HG03457 (cell line): ENCODE data around the gene S100A14.

Source experiments
- ATAC-seq: cut with Tn5 transposase; IDR thresholded peaks from one replicate; pipeline ENCODE4 v1.9.1; 2021; ENCODE audit warnings: moderate number of reproducible peaks; ENCODE audit not compliant: unreplicated experiment

S100A14 gene

DNA sequence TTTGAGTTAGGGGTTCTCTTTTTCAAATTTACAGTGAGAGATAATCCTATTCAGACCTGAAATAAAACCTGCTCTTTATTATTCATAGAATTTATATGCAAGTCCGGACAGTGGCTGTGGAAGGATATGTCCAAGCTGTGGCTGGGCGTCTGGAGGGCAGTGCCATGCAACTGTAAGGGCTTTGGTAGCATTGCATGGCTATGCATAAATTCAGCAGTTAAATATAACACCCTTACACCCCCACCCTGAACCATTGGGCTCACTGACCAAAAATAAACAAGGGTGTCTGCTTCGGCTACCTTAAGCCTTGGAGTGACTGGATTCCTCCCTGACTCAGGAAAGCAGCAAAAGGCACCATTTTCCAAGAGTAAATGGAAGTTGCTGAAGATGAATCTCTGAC, 23.2 kb upstream of the S100A14 start:
- ATAC-seq: no peak

DNA sequence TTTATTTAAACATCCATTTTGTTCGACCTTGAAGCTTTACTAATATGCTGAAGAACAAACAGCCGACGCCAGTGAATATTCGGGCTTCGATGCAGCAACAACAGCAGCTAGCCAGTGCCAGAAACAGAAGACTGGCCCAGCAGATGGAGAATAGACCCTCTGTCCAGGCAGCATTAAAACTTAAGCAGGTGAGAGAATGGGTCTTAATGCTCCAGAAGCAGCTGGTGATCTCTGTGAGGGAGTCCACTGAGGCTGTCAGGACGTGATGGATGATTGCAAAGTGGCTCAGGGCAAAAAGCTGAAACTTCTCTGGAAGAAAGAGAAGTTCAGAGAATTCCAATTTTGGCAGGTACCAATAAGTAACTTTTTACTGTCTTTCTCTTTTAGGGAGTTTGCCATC, 22.1 kb upstream of the S100A14 start:
- no peak for ATAC-seq

DNA sequence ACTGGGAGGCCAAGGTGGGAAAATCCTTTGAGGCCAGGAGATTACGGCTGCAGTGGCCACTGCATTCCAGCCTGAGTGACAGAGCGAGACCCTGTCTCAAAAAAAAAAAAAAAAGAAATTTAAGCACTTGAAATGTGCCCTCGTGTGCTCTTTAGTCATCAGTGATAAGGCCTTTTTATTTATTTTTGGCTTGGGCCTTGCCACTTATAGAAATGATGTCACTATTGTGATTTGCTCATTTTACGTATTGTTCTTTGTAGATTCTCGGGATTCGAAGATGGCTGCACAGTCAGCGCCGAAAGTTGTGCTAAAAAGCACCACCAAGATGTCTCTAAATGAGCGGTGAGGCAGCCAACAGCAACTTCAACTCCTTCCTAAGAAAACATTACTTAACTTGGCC, 20.2 kb upstream of the S100A14 start:
- ATAC-seq: no peak

DNA sequence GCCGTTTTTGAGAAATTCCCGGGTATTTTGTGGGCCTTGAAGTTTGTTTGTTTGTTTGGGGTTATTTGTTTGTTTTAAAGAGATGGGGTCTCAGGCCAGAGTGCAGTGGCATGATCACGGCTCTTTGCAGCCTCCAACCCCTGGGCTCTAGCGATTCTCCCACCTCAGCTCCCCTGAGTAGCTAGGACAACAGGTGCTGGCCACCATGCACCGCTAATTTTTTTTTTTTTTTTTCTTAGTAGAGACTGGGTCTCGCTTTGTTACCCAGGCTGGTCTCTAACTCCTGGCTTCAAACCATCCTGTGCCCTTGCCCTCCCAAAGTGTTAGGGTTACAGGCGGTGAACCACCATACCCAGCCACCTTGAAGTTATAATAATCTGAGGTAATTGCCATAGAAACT, 19.7 kb upstream of the S100A14 start:
- ATAC-seq: no peak

DNA sequence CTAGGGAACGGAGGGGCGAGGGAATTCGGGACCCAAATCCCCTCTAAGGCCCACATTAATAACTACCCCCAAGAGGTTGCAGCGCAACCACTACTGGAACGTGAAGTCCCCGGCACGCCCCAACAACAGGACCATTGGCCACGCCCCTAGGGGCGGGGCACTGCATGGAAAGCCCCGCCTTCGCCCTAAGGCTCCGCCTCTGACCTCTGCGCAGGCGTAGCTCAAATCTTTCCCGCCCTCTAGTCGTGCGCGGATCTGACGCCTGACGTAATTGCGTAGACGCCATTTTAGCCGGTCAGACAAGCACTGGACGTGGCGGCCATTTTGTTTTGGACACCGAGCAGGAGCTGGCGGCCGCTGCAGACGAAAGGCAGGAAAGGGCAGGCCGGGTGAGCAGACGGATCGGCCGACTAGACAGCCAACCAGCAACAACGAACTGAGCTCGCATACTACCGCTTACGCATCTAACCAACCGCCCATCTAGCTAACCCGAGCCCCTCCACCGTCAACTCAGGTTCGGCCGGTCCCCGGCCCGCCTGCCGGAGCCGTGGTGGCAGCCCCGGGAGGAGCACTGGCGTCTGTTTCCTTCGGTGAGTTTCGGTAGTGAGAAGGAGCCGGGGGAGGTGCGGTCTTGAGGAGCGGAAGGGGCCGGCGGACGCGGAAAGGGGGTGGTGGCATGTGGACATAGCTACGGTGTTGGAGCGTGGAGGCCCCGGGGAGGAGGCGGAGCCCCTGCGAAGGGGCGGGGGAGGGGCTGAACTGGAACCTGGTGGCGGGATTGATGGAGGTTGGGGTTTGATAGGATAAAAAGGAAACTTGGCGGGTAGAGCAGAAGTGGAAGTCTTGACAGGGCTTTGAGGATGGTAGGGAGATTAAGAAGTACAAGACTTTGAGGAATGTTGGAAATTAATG, 17.9 kb upstream of the S100A14 start, which contains the start of gene CHTOP:
Gene CHTOP (plus strand): TSS at position 313 of the 912 bp plus-strand sequence. CDS start 2,523 bp downstream, outside the sequence.
- ATAC-seq: peak; percentile 70

DNA sequence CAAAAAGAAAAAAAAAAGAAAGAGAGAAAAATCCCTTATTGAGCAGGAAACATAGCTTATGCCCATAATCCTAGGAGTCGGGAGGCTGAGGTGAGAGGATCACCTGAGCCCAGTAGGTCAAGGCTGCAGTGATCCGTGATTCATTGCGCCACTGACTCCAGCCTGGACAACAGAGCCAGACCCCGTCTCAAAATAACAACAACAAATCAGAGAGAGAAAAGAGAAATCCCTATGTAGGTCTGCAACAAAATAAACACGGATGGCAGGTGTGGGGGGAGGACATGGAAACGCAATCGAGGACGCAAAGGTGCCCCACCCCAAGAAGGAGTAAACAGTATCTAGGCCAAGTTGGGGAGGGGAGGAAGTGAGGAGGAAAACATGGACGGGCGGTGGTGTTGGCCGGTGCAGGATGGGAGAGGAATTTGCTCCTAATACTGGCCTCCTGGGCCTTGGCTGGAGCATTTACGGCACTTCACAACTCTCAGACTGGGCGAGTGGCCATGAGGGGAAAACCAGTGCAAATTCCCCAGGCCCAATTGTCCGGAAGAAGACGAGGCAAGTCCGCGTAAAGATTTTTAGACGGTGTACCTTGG, 17.1 kb upstream of the S100A14 start:
- no peak for ATAC-seq

DNA sequence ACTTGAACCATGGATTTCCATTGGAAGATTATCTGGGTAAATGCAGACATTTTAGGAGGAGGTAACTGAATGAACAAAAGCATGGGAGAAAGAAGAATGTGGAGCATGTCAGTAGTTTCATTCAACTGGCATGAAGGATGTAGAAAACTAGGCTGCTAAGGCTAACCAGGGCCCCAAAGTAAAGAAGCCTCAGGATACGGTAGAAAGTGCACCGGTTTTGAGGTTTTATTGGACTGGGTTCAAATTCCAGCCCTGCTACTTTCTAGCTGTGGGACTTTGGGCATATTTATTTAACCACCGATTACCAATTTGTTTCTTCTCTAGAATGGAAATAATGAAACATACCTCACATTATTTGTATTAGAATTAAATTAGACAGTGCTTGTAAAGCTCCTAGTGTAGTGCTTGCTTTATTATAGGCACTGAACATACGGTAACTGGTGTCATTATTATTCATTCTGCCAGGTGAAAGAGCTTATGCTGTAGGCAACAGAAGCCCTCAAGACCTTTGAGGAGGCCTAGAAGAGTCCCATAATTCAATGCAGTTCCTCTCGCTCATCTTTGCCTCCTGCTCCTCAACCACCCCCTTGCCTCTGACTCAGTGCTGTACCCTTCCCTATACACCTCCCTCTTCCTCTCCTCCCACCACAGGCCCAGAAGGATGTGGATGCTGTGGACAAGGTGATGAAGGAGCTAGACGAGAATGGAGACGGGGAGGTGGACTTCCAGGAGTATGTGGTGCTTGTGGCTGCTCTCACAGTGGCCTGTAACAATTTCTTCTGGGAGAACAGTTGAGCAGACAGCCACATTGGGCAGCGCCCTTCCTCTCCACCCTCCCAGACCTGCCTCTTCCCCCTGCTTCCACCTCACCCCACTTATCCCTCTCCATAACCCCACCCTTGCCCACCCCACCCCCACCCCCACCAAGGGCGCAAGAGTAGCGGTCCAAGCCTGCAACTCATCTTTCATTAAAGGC, 15.2 kb upstream of the S100A14 start:
- no peak for ATAC-seq

DNA sequence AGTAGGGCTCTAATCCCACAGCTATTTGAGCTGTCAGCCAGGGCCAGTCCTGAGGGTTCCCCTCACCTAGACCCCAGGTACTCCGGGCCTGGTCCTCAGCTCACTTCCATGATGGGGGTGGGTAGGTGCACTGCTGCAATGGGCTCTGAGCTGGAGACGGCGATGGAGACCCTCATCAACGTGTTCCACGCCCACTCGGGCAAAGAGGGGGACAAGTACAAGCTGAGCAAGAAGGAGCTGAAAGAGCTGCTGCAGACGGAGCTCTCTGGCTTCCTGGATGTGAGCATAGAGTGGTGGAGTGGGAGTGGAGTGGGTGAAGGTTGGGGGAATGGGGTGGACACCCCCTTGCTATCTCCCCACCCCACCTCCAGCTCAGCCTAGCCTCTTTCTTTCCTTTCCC, 14.3 kb upstream of the S100A14 start:
- no peak for ATAC-seq

DNA sequence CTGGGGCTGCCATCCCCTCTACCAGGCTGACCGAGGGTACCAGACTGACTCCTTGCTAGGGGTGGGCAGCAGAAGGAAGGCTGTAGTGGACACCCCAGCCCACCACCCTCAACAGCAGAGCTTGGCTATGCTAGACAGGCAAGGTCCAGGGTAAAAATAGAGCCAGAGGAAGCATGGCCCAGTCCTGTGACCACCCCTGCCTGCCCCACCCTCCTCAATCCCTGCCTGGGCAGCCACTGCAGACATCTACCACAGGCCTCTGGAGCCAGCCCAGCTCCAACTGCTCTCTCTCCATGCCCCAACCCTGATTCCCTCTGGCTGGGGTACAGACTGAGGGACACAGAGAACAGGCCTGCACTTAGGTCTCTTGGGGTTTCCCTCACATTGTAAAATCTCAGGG, 13.8 kb upstream of the S100A14 start:
- no peak for ATAC-seq

DNA sequence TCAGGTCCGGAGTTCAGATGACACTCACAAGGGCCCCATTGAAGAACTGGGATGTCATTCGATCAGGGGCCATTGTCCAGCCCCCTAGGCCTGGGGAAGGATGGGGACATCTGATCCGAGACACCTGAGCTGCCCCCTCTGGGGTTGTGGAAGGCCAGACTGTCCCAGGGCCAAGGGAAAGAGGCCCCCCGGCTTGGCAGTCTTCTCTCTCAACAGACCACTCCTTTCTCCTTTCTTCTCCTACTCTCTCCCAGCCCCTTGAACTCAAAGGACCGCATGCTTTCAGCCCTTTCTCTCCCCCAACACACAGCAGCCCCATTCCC, 13.2 kb upstream of the S100A14 start:
- no peak for ATAC-seq

DNA sequence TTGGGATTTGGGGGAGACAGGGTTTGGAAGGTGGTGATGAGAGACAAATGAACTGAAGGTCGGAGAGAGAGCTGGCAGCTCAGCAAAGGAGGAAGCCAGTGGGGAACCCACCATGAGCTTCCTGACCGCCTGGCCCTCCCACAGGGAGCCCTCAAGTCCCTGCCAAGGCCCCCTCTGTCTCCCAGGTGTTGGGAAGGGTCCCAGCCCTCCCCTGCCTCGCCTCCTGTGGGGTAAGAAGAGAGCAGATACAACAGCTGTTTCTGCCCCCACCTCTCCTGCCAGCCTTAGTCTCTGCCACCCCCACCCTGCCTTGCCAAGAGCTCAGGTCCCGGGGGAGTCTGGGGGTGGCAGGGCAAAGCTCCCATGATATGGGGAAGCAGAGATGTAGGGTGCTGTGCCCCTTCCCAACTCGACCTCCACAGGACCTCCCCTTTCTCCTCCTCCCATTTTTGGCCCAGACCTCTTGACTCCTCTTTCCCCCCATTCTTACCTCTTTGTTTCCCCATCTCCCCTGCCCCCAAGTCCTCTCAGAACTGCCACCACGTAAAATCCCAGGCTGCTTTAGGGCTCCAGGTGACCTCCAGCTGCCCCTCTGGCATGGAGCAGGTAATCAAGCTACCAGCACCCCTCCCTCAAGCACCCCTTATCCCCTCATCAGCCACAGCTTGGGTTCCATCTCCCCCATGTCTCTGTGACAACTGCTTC, 12.7 kb upstream of the S100A14 start:
- ATAC-seq: no peak

DNA sequence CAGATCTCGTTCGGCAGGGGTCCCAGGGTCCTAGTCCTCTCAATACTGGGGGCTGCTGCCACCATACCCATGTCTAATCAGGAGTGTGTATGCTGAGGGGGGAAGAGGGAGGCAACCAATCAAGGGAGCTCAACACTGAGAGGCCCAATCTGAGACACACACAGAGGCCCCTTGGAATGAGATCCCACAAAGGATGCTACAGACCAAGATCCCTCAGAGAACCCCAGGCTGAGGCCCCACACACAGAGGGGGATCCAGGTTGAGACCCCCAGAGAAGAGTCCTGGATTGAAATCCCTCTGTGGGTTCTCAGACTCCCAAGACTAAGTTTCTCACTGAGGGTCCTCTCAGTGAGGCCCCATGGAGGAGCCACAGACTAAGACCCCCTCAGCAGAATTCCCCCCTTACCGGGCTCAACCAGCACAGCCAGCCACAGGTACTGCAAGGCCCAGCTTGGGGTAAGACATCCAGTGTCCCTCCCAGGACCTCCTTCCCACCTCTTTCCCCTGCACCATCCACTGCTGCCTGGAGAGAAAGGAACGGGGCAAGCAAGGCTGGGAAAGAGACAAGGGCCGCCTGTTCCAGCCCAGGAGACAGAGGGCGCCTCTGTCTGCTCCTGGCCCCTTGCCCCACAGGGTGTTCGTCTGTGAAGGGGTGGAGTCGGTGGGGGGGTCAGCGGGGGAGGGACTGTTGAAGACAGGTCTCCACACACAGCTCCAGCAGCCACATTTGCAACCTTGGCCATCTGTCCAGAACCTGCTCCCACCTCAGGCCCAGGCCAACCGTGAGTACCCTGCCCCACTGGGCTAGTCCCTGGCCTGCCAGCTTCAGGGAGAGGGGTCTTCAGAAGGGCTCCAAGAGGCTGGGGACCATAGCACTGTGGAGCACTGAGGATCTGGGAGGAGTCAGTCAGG, 11.8 kb upstream of the S100A14 start, which contains the start of gene S100A1:
Gene S100A1 (plus strand): TSS at position 720 of the 912 bp plus-strand sequence. CDS start 2,088 bp downstream, outside the sequence.
- ATAC-seq: no peak

DNA sequence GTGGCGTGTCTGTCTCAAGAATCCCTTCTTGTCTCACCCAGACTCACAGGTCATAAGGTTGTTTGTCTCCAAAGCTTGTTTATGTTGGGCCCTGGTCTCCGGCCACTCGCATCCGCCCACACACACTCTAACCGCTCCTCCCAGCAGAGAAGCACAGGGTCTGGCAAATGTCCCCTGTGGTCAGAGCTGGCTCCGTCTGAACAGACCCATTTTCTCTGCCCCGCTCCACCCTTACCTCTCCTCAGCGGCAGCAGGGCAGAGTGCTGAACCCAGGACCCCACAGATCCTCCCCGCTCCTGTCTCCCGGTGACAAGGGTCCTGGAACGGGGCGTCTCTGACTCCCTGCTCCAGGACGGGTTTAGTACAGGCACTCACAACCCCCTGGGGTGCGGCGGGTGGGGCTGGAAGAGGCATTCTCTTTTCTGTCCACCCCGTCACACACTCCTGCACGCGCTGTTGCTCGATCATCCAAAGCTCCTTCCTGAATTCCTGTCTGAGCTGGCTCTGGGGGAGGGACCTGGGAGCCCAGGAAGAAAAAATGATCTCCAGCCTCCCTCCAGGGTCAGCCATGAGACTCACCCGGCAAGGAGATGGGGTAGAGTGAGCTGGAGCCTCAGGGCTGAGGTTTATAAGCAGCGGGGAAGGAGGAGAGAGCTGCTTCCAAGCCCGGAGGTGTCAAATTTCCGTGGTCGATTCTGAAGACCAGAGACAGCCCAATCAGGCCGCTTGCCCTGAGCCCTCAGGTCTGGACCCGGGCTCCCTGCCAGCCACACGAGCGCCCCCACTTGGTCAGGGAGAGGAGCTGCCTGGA, 11.0 kb upstream of the S100A14 start, which contains the start of gene S100A13:
Gene S100A13 (minus strand): TSS at position 602 of the 811 bp plus-strand sequence. CDS start 1,033 bp downstream, outside the sequence.
- ATAC-seq: no peak

DNA sequence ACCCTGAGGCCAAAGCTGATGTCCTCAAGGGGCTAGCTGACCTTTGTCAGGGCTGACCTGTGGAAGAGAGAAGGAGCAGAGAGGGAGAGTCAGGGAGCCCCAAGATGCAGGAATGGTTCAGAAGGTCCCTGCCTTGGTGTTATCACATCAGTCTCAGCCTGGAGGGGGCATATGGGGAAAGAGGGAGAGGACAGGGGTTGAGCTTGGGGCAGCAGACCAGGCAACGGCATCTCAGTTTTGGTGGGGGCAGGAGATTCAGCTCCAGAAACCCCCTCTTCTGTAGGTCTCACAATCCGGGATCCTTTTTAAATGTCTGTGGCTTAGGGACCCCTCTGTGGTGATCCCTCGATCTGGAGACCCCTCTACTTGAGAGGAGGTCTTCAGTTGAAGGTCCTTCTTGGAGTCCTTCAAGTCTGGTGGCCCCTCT, 10.4 kb upstream of the S100A14 start:
- no peak for ATAC-seq

DNA sequence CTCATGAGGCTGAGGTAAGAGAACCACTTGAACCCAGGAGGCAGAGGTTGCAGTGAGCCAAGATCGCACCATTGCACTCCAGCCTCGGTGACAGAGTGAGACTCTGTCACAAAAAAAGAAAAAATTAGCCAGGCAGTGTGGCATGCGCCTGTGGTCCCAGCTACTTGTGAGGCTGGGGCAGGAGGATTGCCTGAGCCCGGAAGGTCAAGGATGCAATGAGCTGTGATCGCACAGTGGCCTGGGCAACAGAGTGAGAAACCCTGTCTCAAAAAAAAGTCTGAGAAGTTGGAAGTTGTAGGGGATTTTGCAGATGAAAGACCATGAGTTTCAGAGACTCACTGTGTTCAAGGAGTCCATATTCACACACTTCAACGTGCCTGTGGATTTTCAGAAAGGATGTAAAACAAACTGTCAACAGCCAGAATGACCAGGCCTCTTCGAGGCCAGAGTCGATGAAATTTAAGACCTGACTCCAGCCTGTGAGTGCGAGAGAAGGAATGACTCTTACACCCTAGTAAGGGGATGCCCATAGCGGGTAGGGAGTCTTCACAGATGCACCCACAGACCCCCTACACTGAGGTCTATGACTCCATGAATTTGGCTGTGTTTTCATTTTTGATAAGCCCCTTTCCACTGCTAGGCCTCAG, 9.0 kb upstream of the S100A14 start:
- no peak for ATAC-seq

DNA sequence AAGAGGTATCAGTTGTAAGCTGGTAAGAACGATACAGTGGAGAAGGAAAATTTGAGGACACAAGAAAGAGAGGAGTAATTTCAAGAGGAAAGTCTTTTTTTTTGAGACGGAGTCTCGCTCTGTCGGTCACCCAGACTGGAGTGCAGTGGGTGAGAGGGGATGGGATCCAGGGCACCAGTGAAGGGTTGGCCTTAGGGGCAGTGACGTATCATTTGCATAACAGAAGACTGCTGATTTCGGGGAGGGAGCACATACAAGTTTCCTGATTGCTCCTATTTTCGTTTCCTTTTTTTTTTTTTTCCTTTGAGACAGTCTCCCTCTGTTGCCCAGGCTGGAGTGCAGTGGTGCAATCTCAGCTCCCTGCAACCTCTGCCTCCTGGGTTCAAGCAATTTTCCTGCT, 7.0 kb upstream of the S100A14 start:
- no peak for ATAC-seq

DNA sequence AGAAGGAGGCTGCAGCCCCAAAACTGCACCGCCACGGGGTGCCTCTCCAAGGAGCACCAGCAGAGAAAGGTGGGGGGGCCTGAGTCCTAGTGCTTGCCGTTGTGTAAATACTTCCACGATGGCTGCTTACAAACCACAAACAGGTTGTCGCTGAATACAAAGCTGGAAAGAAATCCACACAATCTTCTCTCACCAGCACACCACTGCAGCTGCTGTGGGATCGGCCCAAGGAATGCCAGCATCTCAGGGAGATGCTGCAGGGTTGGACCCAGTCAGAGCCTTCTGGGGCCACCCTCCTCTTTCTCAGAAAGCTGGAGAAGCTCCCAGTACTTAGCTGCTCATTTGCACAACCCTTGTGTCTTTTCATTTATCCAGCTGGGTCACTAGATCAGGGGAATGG, 3.0 kb upstream of the S100A14 start:
- no peak for ATAC-seq

DNA sequence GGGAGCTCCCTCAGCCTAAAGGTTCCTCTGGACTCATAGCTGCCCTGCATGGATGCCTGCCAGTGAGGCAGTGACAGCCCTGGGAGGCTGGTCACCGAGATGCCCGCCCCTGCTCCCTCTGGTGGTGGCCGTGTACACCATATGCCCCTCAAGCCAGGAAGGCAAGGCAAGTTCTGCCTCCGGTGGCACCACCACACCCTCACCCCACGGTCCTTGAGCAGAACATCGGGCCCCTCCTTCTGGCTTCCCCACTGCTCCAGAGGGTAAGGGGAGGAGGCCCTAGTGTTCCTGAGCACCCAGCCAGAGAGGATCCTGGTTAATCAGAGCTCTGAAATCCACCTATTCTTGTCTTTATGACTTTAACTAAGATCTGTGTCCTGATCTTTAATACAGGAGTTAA, 1.5 kb upstream of the S100A14 start:
- ATAC-seq: no peak
